Endothelial cell (in vitro differentiated cells): ENCODE results near the gene PCDHA1. TPM values are rescaled to one million over a fixed set of nuclear protein-coding genes. Genes with fewer than 3 reads are reported as not detected.

Source experiments
- DNase-seq: peaks from one replicate; pipeline ENCODE4 v3.0.0; 2021; ENCODE audit warnings: low spot score
- H3K27ac Mint-ChIP-seq: one replicate; pipeline ENCODE4 v1.8.0; 2021; ENCODE audit warnings: mixed read lengths, inconsistent platforms; ENCODE audit not compliant: unreplicated experiment
- H3K27me3 Mint-ChIP-seq: one replicate; pipeline ENCODE4 v1.8.0; 2021; ENCODE audit warnings: mild to moderate bottlenecking, moderate library complexity, mixed read lengths, inconsistent platforms; ENCODE audit not compliant: unreplicated experiment
- H3K36me3 Mint-ChIP-seq: one replicate; pipeline ENCODE4 v1.8.0; 2021; ENCODE audit warnings: mild to moderate bottlenecking, low read depth, mixed read lengths, inconsistent platforms; ENCODE audit not compliant: unreplicated experiment
- H3K4me1 Mint-ChIP-seq: one replicate; pipeline ENCODE4 v1.8.0; 2021; ENCODE audit warnings: mild to moderate bottlenecking, mixed read lengths, inconsistent platforms; ENCODE audit not compliant: unreplicated experiment
- H3K4me3 Mint-ChIP-seq: one replicate; pipeline ENCODE4 v1.8.0; 2021; ENCODE audit warnings: mild to moderate bottlenecking, mixed read lengths, inconsistent platforms; ENCODE audit not compliant: unreplicated experiment
- H3K9me3 Mint-ChIP-seq: one replicate; pipeline ENCODE4 v1.8.0; 2021; ENCODE audit warnings: mixed read lengths, inconsistent platforms; ENCODE audit not compliant: unreplicated experiment
- total RNA-seq: library from RNA; stranded (reverse); fragmentation: NEBNext Ultra II Directional; extraction: Animal tissue kit (Norgen Biotek cat#: 25700); gene quantifications from one replicate; pipeline ENCODE4 v1.2.1, GENCODE V29; 2021; ENCODE audit not compliant: unreplicated experiment
- TF ChIP-seq, protein P1 (sequence below): fragments of 200-600 bp; sonication (generic); IDR thresholded peaks from one replicate; pipeline ENCODE4 v1.5.0; 2021; ENCODE audit warnings: antibody characterized with exemption; ENCODE audit not compliant: unreplicated experiment

PCDHA1 gene
- total RNA-seq, 1 donor from 2014 or later: 0.13 TPM

DNA sequence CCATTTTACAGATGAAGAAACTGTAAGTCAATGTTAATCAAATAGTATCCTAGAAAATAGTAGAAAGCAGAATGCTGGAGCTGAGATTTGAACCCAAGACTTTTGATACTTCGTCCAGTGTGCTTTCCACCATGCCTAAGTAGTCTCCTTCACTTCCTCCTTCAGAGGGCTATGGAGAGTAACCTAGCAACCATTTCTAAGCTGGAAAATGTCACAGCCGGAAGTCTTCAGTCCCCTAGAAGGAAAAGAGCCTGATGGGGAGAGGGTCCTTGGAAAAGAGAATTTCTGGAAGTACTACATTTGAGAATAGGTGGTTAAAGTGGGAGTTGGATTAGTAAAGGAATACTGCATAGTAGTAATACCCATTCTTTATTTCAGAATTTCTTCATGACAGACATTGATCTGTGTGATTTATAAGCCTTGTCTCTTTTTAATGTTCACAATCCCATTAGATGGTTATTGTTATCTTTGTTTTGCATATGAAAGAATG is 213.0 kb downstream of the PCDHA1 start:
- Mint-ChIP-seq H3K4me1 (peaks cover 21% of the 10 kb centered on the region), H3K27ac (no peak overlapping the region)
- TF ChIP-seq, protein P1, sequence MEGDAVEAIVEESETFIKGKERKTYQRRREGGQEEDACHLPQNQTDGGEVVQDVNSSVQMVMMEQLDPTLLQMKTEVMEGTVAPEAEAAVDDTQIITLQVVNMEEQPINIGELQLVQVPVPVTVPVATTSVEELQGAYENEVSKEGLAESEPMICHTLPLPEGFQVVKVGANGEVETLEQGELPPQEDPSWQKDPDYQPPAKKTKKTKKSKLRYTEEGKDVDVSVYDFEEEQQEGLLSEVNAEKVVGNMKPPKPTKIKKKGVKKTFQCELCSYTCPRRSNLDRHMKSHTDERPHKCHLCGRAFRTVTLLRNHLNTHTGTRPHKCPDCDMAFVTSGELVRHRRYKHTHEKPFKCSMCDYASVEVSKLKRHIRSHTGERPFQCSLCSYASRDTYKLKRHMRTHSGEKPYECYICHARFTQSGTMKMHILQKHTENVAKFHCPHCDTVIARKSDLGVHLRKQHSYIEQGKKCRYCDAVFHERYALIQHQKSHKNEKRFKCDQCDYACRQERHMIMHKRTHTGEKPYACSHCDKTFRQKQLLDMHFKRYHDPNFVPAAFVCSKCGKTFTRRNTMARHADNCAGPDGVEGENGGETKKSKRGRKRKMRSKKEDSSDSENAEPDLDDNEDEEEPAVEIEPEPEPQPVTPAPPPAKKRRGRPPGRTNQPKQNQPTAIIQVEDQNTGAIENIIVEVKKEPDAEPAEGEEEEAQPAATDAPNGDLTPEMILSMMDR: no peak

DNA sequence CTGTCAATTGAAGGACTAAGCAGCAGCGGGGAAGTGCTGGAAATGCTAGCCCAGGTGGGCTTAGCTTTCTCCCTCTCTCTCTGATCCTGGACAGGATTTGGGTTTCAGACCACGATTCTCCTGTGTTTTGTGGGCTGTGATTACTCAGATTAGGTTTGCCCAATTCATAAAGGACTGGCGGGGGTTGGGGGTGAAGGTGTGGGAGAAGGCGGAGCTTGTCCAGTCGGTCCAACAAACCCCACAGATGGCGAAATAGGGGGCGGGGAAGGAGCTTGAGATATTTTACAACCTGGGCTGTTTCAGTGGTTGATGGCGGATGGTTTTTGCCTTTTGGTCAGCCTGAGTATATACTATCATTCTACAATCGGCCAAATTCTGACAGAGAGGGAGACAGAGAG is 215.5 kb downstream of the PCDHA1 start:
- DNase-seq: peak; percentile 28
- Mint-ChIP-seq H3K4me1 (peaks cover 21% of the 10 kb centered on the region), H3K27me3 (peaks cover 4% of the 10 kb centered on the region), H3K27ac (peak overlapping the region; percentile 71), H3K36me3 (no peaks in the 10 kb centered on the region), H3K4me3 (peak overlapping the region; percentile 93), H3K9me3 (no peaks in the 10 kb centered on the region)
- TF ChIP-seq, protein P1: no peak

More for the DNA sequence above, 213.0 kb downstream of the PCDHA1 start:
- Mint-ChIP-seq H3K4me3 (no peak overlapping the region), H3K36me3 (peaks cover 4% of the 10 kb centered on the region), H3K9me3 (no peaks in the 10 kb centered on the region), H3K27me3 (peaks cover 4% of the 10 kb centered on the region)
- no peak for DNase-seq

DNA sequence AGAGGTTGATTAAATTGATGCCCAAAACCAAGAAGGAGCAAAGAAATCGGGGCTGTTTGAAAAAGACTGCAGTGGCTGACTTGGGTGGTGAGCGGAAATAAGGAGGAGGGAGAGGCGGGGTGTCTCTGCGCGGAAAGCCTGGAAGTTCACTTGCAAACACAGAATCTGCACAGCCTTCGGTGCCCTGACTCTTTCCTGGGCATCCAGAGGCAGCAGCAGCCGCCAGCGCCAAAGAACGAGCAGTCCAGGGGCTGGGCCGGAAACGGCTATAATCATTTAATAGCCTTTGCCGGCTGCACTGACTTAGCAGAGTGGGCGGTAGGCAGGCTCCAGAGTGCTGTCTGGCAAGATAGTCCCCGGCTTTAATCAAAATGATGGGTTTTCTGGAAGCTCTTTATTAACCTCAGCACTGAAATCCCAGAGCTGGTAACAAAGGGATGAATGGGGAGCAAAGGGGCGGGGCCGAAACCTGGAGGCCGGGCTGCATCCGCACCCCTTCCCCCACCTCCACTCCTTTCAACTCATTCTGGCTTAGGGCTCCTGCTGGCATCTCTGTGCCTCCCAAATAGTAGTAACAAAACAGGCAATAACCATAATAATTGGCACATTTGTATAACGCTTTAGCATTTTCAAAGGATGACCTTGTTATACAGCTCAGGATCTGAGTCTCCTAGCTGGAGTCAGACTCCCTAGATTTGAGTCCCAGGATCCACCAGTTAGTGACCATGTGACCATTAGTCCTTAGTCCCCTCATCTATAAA is 216.1 kb downstream of the PCDHA1 start:
- H3K36me3 Mint-ChIP-seq: no peaks in the 10 kb centered on the region
- peak overlapping the region; percentile 71 for H3K27ac Mint-ChIP-seq
- H3K27me3 Mint-ChIP-seq: peaks cover 6% of the 10 kb centered on the region
- H3K4me1 Mint-ChIP-seq: peaks cover 21% of the 10 kb centered on the region
- peak overlapping the region; percentile 93 for H3K4me3 Mint-ChIP-seq
- TF ChIP-seq, protein P1: no peak
- H3K9me3 Mint-ChIP-seq: no peaks in the 10 kb centered on the region
- peak; percentile 34 for DNase-seq

DNA sequence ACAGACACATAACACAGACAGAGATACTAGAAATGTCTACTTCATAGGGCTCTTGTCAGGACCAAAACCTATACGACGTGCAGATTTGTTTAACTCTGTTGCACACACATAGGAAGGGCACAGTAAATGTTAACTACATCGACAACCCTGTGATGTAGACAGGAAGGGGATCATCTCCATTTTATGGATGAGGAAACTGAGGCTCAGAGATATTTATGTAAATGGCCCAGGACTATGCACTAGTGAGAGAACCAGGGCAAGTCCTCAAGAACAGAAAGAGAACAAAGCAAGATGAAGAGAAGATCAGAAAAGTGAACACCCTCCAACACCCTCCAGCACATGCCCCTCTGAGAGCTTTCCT is 216.6 kb downstream of the PCDHA1 start:
- Mint-ChIP-seq H3K27me3 (peaks cover 6% of the 10 kb centered on the region), H3K36me3 (no peaks in the 10 kb centered on the region), H3K4me1 (peaks cover 21% of the 10 kb centered on the region), H3K4me3 (peak overlapping the region; percentile 93), H3K9me3 (no peaks in the 10 kb centered on the region), H3K27ac (no peak overlapping the region)
- TF ChIP-seq, protein P1: no peak
- no peak for DNase-seq

DNA sequence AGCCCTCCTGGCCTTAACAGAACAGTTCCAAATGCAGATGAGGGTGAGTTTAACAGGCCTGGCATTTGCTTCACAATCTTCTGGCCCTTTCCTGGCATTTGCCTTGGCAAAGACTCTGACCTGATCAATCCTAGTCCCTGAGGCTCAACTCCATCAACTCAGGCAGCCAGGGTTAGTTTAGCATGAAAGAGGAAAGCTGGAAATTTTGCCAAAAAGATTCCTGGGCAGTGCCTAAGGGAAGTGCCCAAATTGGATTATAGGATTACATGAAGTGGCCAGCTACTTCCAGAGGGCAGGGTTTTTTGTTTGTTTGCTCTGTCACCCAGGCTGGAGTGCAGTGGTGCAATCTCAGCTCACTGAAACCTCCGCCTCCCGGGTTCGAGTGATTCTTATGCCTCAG is 217.1 kb downstream of the PCDHA1 start:
- Mint-ChIP-seq H3K9me3 (no peaks in the 10 kb centered on the region), H3K4me1 (peaks cover 21% of the 10 kb centered on the region), H3K27ac (no peak overlapping the region), H3K27me3 (peaks cover 6% of the 10 kb centered on the region), H3K36me3 (no peaks in the 10 kb centered on the region), H3K4me3 (no peak overlapping the region)
- DNase-seq: no peak
- TF ChIP-seq, protein P1: no peak
